ENCODE measurements around the gene MYO1H. TPM values are rescaled to one million over a fixed set of nuclear protein-coding genes. Genes with fewer than 3 reads are reported as not detected.

Gene MYO1H
- total RNA-seq, 1 experiment from 2014 or later, result not detected

- TF ChIP-seq SIN3A (IDR thresholded peaks at IDR 0.05; ENCODE audit: low read depth) (peak; percentile 53; the same call in 1 of the 2 replicates), POLR2AphosphoS5 (IDR thresholded peaks at IDR 0.05; ENCODE audit: low read depth, low read length) (peak; percentile 80), FOSL1 (IDR thresholded peaks at IDR 0.05; ENCODE audit: low read depth) (no peak), ZNF274 (IDR thresholded peaks at IDR 0.05; ENCODE audit: low read depth, low read length) (no peak), ZFX (IDR thresholded peaks at IDR 0.05) (peak; percentile 24; the same call in 1 of the 2 replicates)
Observed at GRCh38 chr12:109477185-109477962, 129.7 kb downstream of the MYO1H start, which contains the start of the genes KCTD10 and UBE3B (continued).

GRCh38 chr12:109477963-109478315, 130.2 kb downstream of the MYO1H start:
- peaks cover 56% of the 10 kb centered on the region for H3K79me2 ChIP-seq (ENCODE audit: insufficient read depth, low read length)
- no peaks in the 10 kb centered on the region for H3K9me3 ChIP-seq (ENCODE audit: control insufficient read depth in 1 of 2, insufficient read depth in 1 of 2, low read depth in 1 of 2, low read length in 2 of 2)
- DNase-seq (ENCODE audit: low read depth, low spot score), result no peak
- no peak for ATAC-seq
- intact Hi-C loops (cut with micrococcal nuclease), result loop anchor here (2.0 kb wide), 1 partner anchor 45 kb away; no protein-coding TSS in a partner anchor
- no peaks in the 10 kb centered on the region for H3K9me2 ChIP-seq (ENCODE audit: insufficient read depth)
- H3K4me1 ChIP-seq (ENCODE audit: control insufficient read depth in 1 of 2, insufficient read depth in 2 of 2, low read length in 2 of 2), result peaks cover 9 to 18% of the 10 kb centered on the region in 2 experiments
- peaks cover 0 to 3% of the 10 kb centered on the region in 2 experiments; a peak in 1 of 4 replicates for H3K36me3 ChIP-seq (ENCODE audit: control insufficient read depth in 1 of 2, insufficient read depth in 2 of 2, low read length in 2 of 2)
- no peak overlapping the region for H2AFZ ChIP-seq (ENCODE audit: low read depth, low read length, poor library complexity, severe bottlenecking)
- H3K27ac ChIP-seq (ENCODE audit: low read depth, low read length), result peak overlapping the region; percentile 94
- ChIA-PET POLR2A (no interaction called here), CTCF (no interaction called here), RAD21 (ENCODE audit: low non-redundant PET in 1 of 2, low total read pairs in 2 of 2, uncharacterized antibody in 2 of 2, unreplicated experiment in 2 of 2) (no interaction called here)
- no peak for TF ChIP-seq EZH2 (IDR thresholded peaks at IDR 0.05)
- no peak for TF ChIP-seq CEBPB (IDR thresholded peaks at IDR 0.05; ENCODE audit: low read depth)
- no peak for TF ChIP-seq POLR2AphosphoS5 (IDR thresholded peaks at IDR 0.05; ENCODE audit: low read depth, low read length)
- TF ChIP-seq MAX (IDR thresholded peaks at IDR 0.05), result 0 out of 2 replicates have a peak, but pooled peaks have one; percentile 2
- no peak for TF ChIP-seq ATF3 (IDR thresholded peaks at IDR 0.05)
- no peak for TF ChIP-seq SRF (IDR thresholded peaks at IDR 0.05; ENCODE audit: low read depth)
- TF ChIP-seq EGR1 (IDR thresholded peaks at IDR 0.05; ENCODE audit: low read depth), result no peak
- no peaks in the 10 kb centered on the region for H3K27me3 ChIP-seq (ENCODE audit: insufficient read depth, low read length)
- H3K9ac ChIP-seq (ENCODE audit: low read length), result peak overlapping the region; percentile 76
- BruUV-seq (replicated peaks), result TSS peak; percentile 72
- peak overlapping the region; percentile 87 to 97 for H3K4me3 ChIP-seq (replicated peaks in 1 of 2; ENCODE audit: low read depth in 1 of 2, low read length in 2 of 2)
- peak overlapping the region; percentile 89 for H3K4me2 ChIP-seq (ENCODE audit: low read length)
- H4K20me1 ChIP-seq (ENCODE audit: insufficient read depth), result no peaks in the 10 kb centered on the region

All from HCT116 (cell line).